Suprapubic skin (tissue), 4 donors: Measurements from ENCODE around the gene CENPM.

Experiments
- POLR2A ChIP-seq, 2 donors: fragments of 450-650 bp; IDR thresholded peaks; one replicate each; pipeline ENCODE4 v1.6.1; 2017; ENCODE audit warnings: antibody characterized with exemption in 2 of 2, mild to moderate bottlenecking in 2 of 2, moderate library complexity in 2 of 2
- POLR2AphosphoS5 ChIP-seq, 3 donors: sonication (generic); formaldehyde crosslinking; IDR thresholded peaks; one replicate each; pipeline ENCODE4 v1.6.1; 2017; ENCODE audit warnings: antibody characterized with exemption in 3 of 3
- TF ChIP-seq, protein P1 (sequence below), 2 donors: fragments of 200-600 bp in 1 of 2; fragments of 450-650 bp in 1 of 2; sonication (generic) in 1 of 2; IDR thresholded peaks; one replicate each; pipeline ENCODE4 v1.5.1; 2016 to 2019; ENCODE audit warnings: antibody characterized with exemption in 2 of 2, mild to moderate bottlenecking in 1 of 2, moderate library complexity in 1 of 2

GRCh38 chr22:41947424-41948080, 600 bp upstream of the CENPM start:
- TF ChIP-seq, protein P1, sequence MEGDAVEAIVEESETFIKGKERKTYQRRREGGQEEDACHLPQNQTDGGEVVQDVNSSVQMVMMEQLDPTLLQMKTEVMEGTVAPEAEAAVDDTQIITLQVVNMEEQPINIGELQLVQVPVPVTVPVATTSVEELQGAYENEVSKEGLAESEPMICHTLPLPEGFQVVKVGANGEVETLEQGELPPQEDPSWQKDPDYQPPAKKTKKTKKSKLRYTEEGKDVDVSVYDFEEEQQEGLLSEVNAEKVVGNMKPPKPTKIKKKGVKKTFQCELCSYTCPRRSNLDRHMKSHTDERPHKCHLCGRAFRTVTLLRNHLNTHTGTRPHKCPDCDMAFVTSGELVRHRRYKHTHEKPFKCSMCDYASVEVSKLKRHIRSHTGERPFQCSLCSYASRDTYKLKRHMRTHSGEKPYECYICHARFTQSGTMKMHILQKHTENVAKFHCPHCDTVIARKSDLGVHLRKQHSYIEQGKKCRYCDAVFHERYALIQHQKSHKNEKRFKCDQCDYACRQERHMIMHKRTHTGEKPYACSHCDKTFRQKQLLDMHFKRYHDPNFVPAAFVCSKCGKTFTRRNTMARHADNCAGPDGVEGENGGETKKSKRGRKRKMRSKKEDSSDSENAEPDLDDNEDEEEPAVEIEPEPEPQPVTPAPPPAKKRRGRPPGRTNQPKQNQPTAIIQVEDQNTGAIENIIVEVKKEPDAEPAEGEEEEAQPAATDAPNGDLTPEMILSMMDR (IDR thresholded peaks at IDR 0.05) = no peak
- TF ChIP-seq POLR2A (IDR thresholded peaks at IDR 0.05) (no peak), POLR2AphosphoS5 (IDR thresholded peaks at IDR 0.05) (no peak)
